ENCODE results near the gene TLR3.

Gene TLR3

GRCh38 chr4:186068581-186069348 is at the start of gene TLR3:
TSS of gene TLR3 (plus strand) at chr4:186069156. CDS start at chr4:186076620, 7,464 bp downstream.
- DNase-seq (ENCODE audit: low read depth in 1 of 2, low spot score in 1 of 2), result peak in 1 of 2 experiments; percentile 28

GRCh38 chr4:186019269-186019668 is 49.7 kb upstream of the TLR3 start:
- no peak for DNase-seq (ENCODE audit: low read depth in 1 of 2, low spot score in 1 of 2)
- in situ Hi-C loops (cut with HindIII; ENCODE audit: low pct_unique_long_range_greater_than_20kb, low sequenced_read_pairs), result no loop called here
- no peak for TF ChIP-seq JUND (IDR thresholded peaks at IDR 0.05; ENCODE audit: low read depth)

More at GRCh38 chr4:186068581-186069348, at the start of gene TLR3:
- no peak for TF ChIP-seq JUND (IDR thresholded peaks at IDR 0.05; ENCODE audit: low read depth)
- in situ Hi-C loops (cut with HindIII; ENCODE audit: low pct_unique_long_range_greater_than_20kb, low sequenced_read_pairs), result no loop called here

GRCh38 chr4:186020106-186020792 is 48.7 kb upstream of the TLR3 start:
- no peak for DNase-seq (ENCODE audit: low read depth in 1 of 2, low spot score in 1 of 2)
- no peak for TF ChIP-seq JUND (IDR thresholded peaks at IDR 0.05; ENCODE audit: low read depth)
- in situ Hi-C loops (cut with HindIII; ENCODE audit: low pct_unique_long_range_greater_than_20kb, low sequenced_read_pairs), result no loop called here

GRCh38 chr4:186020793-186021407 is 48.1 kb upstream of the TLR3 start:
- TF ChIP-seq JUND (IDR thresholded peaks at IDR 0.05; ENCODE audit: low read depth), result no peak
- no peak for DNase-seq (ENCODE audit: low read depth in 1 of 2, low spot score in 1 of 2)
- in situ Hi-C loops (cut with HindIII; ENCODE audit: low pct_unique_long_range_greater_than_20kb, low sequenced_read_pairs), result no loop called here

- in situ Hi-C loops (cut with HindIII; ENCODE audit: low pct_unique_long_range_greater_than_20kb, low sequenced_read_pairs), result no loop called here
- no peak for TF ChIP-seq JUND (IDR thresholded peaks at IDR 0.05; ENCODE audit: low read depth)
These were observed 47.3 kb upstream of the TLR3 start for GRCh38 chr4:186021461-186022167.

GRCh38 chr4:186023975-186024374 is 45.0 kb upstream of the TLR3 start:
- TF ChIP-seq JUND (IDR thresholded peaks at IDR 0.05; ENCODE audit: low read depth), result no peak
- DNase-seq (ENCODE audit: low read depth in 1 of 2, low spot score in 1 of 2), result no peak
- in situ Hi-C loops (cut with HindIII; ENCODE audit: low pct_unique_long_range_greater_than_20kb, low sequenced_read_pairs), result no loop called here

More at GRCh38 chr4:186021461-186022167, 47.3 kb upstream of the TLR3 start:
- peak; percentile 40 to 41 for DNase-seq (ENCODE audit: low read depth in 1 of 2, low spot score in 1 of 2)

GRCh38 chr4:186024637-186025407 is 44.1 kb upstream of the TLR3 start:
- DNase-seq (ENCODE audit: low read depth in 1 of 2, low spot score in 1 of 2), result no peak
- no peak for TF ChIP-seq JUND (IDR thresholded peaks at IDR 0.05; ENCODE audit: low read depth)
- in situ Hi-C loops (cut with HindIII; ENCODE audit: low pct_unique_long_range_greater_than_20kb, low sequenced_read_pairs), result no loop called here

- in situ Hi-C loops (cut with HindIII; ENCODE audit: low pct_unique_long_range_greater_than_20kb, low sequenced_read_pairs), result no loop called here
These were observed 43.6 kb upstream of the TLR3 start for GRCh38 chr4:186025408-186025690.

GRCh38 chr4:186027405-186027804 is 41.6 kb upstream of the TLR3 start:
- in situ Hi-C loops (cut with HindIII; ENCODE audit: low pct_unique_long_range_greater_than_20kb, low sequenced_read_pairs), result no loop called here
- no peak for DNase-seq (ENCODE audit: low read depth in 1 of 2, low spot score in 1 of 2)
- TF ChIP-seq JUND (IDR thresholded peaks at IDR 0.05; ENCODE audit: low read depth), result no peak

More at GRCh38 chr4:186025408-186025690, 43.6 kb upstream of the TLR3 start:
- no peak for TF ChIP-seq JUND (IDR thresholded peaks at IDR 0.05; ENCODE audit: low read depth)
- no peak for DNase-seq (ENCODE audit: low read depth in 1 of 2, low spot score in 1 of 2)

GRCh38 chr4:186029571-186030398 is 39.2 kb upstream of the TLR3 start:
- in situ Hi-C loops (cut with HindIII; ENCODE audit: low pct_unique_long_range_greater_than_20kb, low sequenced_read_pairs), result no loop called here
- no peak for DNase-seq (ENCODE audit: low read depth in 1 of 2, low spot score in 1 of 2)
- no peak for TF ChIP-seq JUND (IDR thresholded peaks at IDR 0.05; ENCODE audit: low read depth)

- in situ Hi-C loops (cut with HindIII; ENCODE audit: low pct_unique_long_range_greater_than_20kb, low sequenced_read_pairs), result no loop called here
- TF ChIP-seq JUND (IDR thresholded peaks at IDR 0.05; ENCODE audit: low read depth), result no peak
- no peak for DNase-seq (ENCODE audit: low read depth in 1 of 2, low spot score in 1 of 2)
These were observed 38.6 kb upstream of the TLR3 start for GRCh38 chr4:186030399-186030775.

All from T47D (cell line).